CD4-positive, alpha-beta T cell treated with Interleukin-10 for 1 hour (primary cell): ENCODE data around the gene KRT4.
"Not testable (repeated sequence)": the region's sequence is repeated elsewhere in the genome, so short reads cannot be mapped to it uniquely, and the experiment has no call there.

Experiments
- DNase-seq: peaks from one replicate; pipeline ENCODE4 v3.0.0-alpha.2; 2020

The KRT4 gene

GRCh38 chr12:52769354-52769753 is 44.6 kb downstream of the KRT4 start:
- no peak for DNase-seq

GRCh38 chr12:52768479-52769200 is 45.3 kb downstream of the KRT4 start:
- DNase-seq: no peak

- DNase-seq: no peak
Measured at GRCh38 chr12:52767427-52767826, 46.5 kb downstream of the KRT4 start.

GRCh38 chr12:52767020-52767379 is 46.9 kb downstream of the KRT4 start:
- DNase-seq: no peak

- DNase-seq: no peak
Measured at GRCh38 chr12:52766351-52767019, 47.4 kb downstream of the KRT4 start.

GRCh38 chr12:52765702-52766101 is 48.2 kb downstream of the KRT4 start:
- no peak for DNase-seq

GRCh38 chr12:52763991-52764390 is 49.9 kb downstream of the KRT4 start:
- no peak for DNase-seq

GRCh38 chr12:52763036-52763659 is 50.8 kb downstream of the KRT4 start:
- DNase-seq: no peak

- no peak for DNase-seq
Measured at GRCh38 chr12:52761802-52762201, 52.1 kb downstream of the KRT4 start.

- DNase-seq: not testable (repeated sequence)
Measured at GRCh38 chr12:52761218-52761617, 52.7 kb downstream of the KRT4 start.

GRCh38 chr12:52760623-52761022 is 53.3 kb downstream of the KRT4 start:
- no peak for DNase-seq

GRCh38 chr12:52759695-52760094 is 54.2 kb downstream of the KRT4 start:
- DNase-seq: no peak

- no peak for DNase-seq
Measured at GRCh38 chr12:52759218-52759617, 54.7 kb downstream of the KRT4 start.

GRCh38 chr12:52757449-52758176 is 56.3 kb downstream of the KRT4 start:
- no peak for DNase-seq
